Stimulated activated CD4-positive, alpha-beta T cell treated with anti-CD3 and anti-CD28 coated beads, Interleukin-1b, Interleukin-23, amount 100 ng/mL, for 24 hours (primary cell): ENCODE results near the gene TBC1D4.
A peak's percentile ranks its signal among the peaks of the same experiment; 100 is the strongest.

ENCODE experiments used
- DNase-seq, 4 experiments: peaks; one replicate each; pipeline ENCODE4 v3.0.0-alpha.2; 2020; ENCODE audit warnings: low read depth in 4 of 4, low spot score in 1 of 4

The TBC1D4 gene

DNA sequence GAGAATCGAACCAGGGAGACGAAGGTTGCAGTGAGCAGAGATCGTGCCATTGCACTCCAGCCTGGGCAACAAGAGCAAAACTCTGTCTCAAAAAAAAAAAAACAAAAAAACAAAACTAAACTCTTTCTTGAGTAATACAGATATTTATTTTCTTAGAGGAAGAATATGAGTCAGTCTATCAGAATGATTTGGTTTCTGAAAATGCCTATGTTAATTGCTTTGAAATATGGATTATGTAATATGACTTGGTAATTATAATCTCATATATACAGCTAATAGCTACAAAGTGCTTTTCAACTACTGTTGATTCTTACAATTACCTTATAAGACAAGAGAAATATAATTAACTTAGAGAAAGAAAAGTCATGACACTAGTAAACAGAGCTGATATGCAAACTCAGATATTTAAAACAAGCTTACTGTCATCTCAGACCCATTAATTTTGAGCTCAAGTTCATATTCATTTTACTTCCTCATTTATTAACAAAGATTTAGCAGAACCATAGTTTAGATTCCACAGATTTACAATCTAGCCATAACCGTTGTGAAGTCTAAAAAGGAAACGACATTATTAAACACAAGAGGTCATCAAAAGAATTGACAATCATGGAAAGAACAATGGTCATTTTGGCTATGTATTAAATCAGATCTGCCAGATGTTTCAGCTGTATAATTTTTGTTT lies 88.0 kb downstream of the TBC1D4 start:
- no peak for DNase-seq

DNA sequence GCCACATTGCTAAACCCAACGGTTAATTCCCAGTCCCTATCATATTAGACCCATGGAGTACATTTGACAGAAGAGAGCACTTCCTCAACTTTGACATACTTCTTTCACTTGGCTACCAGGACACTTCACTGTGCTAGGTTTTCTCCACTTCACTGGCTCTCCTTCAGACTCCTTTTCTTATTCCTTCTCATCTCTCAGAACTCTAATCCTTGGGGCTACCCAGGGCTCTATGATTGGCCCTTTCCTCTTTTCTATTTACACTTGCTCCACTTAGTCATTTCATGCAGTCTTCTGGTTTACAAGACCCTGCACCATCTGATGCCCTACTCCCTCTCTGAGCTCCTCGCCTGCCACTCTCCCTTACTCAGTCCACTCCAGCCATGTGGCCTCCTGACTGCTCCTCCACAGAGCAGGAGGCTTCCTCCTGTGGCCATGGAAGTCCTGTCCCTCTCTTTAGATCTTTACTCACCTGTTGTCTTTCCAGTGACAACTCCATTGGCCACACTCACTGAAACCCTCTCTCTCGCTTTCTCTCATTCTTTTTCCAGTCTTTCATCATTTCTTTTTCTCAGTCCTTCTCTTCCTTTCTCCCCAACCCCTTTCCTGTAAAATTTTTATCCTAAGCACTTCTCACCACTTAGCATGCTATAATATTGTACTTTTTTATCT lies 90.4 kb downstream of the TBC1D4 start:
- DNase-seq: no peak

DNA sequence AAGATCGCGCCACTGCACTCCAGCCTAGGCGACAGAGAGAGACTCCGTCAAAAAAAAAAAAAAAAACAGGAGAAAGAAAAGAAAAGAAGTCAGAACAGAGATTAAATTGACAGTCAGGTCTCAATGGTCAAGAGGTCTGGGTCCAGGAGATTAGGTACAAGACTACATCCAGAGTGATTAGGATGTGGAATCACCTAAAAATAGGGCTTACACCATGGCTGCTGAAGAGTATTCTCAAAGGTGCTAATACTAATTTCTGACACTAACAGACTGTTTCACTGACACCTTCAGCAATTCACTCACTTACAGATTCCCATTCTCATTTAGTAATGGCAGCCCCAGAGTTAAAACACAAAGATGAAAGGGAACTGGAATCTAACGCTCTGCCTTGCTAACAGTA lies 91.7 kb downstream of the TBC1D4 start:
- no peak for DNase-seq

DNA sequence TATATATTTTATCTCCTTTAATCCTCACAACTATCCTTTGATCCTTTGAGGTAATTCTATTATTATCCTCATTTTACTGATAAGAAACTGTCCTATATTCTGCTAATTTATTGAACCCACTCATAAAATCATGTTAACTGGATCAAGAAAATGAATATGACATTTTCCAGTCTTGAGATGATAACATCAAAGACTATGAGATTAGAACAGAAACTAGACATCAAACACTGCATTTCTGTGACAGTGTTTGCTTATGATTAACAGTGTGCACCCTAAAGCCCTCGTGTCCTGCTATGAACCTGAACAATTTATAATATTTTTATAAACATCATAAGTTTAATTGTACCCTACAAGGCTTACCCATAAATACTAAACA lies 96.3 kb downstream of the TBC1D4 start:
- DNase-seq: no peak

DNA sequence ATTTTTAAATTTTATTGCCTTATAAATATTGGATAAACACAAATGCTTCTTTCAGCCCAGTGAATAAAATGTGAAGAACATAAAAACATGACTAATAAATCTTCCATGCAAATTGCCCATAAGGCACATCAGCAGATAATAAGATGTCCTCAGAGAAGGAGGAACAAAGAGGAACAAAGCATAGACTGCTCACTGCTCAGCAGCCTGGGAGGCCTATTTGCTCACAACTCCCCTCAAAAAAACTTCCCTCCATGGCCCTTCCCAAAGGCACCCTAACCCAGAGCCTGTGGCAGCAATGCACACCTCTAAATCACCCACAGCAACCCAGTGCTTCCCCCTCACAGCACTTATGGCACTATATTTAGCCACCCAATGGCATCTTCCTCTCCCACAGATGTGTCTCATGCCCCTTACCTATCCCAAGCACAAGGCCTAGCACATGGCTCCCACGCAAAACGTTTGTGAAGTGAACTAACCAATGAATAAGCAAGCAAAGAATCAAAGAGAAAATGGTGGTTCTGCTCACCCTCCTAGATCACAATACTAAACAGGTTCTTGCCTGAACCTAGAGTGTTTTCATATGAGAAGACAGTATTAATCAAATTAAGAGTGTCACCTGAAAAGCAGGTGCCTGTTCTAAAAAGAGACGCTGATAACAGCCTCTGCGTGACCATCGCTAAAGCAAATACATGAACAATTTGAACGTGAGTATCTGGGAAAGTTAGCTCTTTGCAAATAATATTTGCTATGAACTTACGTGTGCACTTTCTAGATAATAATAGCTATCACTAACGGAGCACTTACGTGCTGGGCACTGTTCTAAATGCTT lies 96.9 kb downstream of the TBC1D4 start:
- DNase-seq: no peak

DNA sequence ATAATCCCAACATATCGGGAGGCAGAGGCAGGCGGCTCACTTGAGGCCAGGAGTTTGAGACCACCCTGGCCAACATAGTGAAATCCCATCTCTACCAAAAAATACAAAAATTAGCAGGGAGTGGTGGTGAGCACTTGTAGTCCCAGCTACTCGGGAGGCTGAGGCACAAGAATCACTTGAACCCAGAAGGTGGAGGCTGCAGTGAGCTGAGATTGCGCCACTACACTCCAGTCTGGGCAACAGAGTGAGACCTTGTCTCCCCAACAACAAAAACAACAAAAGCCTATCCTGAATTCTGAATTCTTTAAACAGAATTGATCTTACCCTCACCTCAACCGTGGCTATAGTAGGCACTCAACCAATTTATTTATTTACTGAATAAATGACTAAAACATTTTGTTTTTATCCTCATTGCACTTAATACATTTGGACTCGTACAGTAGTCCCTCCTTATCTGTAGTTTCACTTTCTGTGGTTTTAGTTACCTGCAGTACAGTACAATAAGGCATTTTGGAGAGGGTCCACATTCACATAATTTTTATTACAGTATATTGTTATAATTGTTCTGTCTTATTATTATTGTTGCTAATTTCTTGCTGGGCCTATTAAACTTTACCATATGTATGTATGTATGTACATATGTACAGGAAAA lies 98.8 kb downstream of the TBC1D4 start:
- DNase-seq: no peak

DNA sequence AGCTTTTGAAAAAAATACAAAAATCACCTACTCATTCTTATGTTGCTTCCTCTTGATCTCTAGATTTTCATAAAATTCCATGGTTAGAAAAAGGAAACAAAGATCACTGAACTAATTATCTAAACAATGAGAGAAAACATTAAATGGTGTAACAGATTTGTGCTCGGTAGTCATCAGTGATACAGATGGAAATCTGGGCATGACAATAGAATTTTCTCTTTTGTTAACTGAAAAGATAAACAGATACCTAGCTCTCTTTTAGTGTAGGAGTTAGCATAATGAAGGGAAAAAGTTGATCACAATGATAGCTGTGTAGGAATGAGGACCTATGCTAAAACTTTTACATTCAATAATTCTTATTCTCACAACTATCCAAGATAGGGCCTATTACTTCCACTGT lies 103.7 kb downstream of the TBC1D4 start:
- DNase-seq: no peak

DNA sequence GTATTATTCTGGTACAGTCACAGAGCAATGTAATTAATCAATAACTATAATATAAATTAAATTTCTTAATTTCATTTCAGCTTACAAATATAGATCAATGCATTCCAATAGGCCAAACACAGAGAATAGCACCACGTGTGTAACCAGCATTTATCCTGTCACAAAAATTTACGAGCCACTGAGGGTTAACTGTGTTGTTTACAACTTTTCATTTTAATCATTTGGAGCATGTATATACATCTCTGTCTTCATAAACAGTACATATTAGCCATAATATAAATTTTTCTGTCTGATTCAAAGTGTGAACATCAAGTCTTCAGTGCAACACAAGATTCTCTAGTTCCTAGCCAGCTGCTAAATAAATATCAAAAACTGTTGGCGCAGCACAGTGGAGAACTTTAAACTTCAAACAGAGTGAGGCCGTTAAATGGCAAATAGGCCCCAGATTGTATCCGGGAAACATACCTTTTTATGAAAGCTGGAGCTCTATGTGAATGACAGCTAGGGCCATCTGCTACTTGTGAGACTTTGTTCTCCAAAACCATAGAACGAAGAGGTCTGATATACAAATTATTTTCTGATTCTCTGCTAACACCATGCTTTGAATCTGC lies 105.1 kb downstream of the TBC1D4 start:
- no peak for DNase-seq

DNA sequence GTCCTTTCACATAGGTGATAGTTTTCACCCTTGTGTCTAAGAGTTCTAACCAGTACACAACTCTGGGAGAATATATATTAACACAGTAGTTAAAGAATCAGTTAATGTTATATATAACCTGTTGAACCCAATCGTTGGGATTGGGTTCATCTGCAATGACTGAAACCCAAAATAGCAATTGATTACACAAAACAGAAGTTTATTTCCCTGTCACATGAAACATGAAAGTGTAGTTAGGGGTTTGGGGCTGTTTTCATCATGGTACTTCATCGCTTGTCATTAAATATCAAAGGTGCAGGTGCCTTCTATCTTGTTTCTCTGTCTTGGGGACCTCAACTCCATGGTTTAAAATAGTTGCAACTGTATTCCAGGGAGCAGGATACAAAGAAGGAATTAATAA lies 106.6 kb downstream of the TBC1D4 start:
- no peak for DNase-seq

DNA sequence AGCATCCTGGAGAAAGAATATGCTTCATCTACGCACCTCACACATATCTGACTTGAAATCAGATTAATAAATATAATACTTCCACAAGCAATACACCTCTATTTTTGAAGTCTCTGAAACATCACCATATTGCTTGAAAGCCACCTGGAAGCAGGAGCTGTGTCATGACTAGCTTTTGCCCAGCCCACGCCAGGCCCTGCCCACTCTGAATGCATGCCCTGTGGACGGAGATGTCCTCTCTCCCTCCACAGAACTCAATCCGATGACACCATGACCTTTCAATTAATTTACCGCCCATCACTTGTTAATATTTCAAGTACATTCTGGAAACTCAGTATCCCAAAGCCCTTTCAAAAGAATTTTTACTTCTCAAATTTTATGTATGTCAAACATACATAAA lies 108.0 kb downstream of the TBC1D4 start:
- DNase-seq: no peak

DNA sequence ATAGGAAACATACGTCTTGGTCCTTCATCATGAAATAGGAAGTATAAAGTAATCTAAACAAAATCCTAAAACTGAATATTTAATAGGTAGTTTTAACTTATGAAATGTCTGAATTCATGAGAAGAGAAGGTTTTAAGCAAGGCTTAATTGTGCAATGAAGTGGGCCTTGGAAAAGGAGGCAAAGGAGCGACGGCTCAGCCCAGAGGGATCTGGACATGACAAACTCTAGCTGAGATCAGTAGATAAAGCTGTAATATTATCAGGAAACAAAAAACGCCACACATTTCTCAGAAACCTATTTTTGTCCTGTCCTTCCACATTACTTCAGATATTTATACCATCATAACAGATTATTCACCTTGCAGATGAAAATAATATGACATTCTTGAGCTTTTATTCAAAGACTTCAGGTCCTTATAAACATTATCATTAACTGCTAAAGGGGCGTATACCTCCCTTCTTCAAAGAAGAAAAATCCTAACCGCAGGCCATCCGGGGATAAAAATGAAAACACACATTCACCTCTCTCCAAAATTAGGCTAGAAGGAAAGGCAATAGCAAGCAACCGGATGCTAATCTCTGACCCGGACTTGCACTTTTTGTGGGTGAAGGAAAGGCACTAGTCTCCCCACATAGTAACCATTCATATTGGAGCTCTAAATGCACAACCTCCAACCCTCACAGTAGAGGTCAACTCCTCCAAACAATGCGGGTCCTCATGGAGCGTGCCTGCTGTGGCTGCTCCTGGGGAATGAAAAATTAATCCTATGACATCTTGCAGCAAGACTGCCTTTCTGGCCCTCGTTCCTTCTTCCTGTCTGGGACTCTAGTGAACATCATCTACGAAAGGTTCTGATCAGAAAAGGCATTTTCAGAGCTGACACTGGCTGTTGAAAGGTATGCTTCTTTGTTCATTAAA lies 108.8 kb downstream of the TBC1D4 start:
- no peak for DNase-seq

DNA sequence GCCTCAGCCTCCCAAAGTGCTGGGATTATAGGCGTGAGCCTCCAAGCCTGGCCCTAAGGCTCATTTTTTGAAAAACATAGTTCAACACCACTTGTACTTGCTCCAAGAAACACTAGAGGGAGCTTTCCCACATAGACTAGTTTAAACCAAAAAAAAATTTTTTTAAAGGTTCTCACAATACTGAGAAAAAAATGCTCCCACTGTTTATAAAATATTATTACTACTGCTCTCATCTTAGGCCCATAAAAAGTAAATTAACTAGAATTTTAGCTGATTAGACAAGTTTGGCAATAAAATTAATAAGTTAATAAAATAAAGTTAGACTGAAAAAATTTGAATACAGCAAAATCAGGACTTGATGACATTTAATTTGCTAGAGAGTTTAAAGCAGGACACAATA lies 109.5 kb downstream of the TBC1D4 start:
- no peak for DNase-seq

DNA sequence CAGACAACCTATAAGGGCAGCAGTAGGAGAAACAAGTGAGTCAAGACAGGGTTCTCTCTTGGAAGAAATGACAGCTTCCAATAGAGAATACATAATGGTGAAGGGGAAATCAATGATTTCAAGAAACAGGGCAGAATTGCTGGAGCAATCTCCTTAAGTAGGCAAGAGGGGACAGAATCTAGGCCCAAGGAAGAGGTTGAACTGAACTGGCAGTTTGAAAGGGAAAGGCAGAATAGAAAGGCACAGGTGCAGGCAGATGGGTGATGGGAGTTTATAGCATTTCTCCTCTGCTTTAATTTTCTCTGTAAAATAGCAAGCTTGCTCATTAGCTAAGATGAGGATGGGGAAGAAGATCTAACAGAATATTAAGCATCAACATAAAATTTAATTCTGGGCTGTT lies 110.8 kb downstream of the TBC1D4 start:
- DNase-seq: no peak

DNA sequence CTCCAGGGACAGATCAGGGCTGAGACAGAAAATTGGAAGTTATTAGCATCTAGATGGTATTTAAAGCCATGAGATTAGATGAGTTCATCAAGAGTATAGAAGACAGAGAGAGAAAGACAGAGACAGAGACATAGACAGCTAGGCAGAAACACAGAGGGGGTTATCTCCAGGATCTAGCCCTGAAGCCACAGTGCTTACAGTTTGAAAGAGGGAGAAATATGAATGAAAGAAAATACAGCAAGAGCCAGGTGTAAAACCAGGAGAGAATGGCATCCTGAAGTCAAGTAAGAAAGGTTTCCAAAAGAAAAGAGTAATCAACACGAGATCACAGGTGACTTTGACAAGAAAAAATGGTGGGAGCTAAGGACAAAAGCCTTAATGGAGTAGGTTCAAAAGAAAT lies 111.2 kb downstream of the TBC1D4 start:
- DNase-seq: no peak

DNA sequence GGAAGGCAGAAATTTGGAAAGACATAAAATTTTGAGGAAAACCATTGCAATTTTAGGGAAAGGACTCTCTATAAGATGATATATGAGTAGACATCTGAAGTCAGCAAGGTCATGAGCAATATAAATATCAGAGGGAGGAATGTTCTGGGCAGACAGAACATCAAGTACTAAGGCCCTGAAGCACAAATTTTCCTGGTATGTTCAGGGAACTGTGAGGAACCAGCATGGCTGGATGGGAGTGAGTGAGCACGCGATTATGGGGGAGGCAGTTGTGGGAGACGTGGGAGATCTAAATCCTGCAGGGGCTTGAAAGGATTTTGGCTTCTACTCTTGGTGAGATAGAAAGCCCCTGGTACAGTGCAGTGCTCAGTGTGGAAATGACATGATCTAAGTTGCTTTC lies 112.0 kb downstream of the TBC1D4 start:
- DNase-seq: no peak

DNA sequence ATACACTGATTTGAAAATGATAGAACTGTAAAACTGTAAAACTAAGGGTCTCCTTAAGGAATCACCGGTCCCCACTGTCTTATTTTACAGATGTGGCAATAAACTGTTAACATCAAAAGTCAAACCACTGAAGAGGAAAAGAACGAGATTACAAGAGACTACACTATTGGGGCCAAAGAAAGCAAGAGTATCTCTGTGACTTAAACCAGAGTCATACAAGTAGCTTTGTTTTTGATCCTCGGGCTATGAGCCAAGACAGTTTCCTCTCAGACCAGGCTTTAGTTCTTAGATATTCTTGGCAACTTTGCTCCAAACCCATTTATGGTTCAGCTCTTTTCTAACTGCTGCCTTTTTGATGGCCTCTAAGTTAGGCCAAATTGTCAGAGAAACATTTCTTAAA lies 113.8 kb downstream of the TBC1D4 start:
- no peak for DNase-seq

DNA sequence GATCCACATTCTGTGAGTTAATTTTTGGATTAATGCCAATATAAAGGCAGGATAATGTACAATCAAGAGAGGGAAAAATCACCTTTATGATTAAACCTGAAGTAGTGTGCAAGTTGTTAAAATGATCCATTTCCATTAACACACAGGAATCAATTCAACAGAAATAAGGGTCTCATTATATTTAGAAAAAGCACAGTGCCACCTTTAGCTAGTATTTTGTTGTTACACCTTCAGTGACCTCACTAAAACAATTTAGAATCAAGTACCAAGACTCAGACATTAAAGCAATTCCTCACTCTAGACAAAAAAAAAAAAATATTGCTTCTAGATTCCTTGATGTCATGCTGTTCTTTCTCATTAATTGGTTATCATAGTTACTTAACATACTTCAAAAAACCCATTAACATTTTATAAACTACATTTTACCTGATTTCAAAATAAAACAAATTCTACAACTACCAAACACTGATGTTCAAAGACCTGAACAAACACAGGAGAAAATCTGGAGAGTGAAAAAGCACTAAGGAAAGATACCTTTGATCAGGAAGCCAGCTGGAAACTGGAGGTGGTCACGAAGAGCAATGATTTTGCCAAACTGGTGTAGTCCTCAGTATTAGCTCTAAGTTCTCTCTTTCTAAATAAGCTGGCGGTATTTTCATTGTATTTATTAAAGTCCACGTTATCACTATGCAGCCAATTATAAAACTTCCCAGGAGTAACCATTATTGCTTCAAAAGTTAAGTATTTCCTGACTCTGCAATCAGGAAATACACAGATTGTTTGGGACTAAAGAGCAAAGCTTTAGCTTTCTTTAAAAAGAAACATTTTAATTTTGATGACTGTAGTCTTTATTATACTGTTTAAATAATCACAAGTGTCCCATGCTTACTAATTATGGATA lies 115.3 kb downstream of the TBC1D4 start:
- DNase-seq: no peak

DNA sequence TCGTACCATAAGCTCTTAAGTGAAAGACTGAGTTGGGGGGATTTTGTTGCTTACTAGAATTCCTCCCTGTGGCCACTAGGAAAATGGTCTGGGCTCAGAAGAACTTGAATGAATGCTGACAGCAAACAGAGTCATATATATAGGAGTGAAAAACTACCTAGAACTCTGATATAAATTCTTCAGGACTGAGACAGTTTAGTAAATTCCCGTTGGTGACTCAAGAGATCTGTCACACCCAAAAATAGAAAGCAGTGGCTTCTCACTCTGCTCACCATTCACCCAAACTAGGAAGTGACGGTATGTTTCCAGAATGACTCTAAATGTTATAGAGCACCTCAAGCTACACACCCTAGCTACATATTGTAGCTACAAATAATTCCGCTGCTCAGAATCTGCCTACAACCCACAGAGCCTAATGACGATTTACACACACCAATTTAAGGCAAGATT lies 116.2 kb downstream of the TBC1D4 start:
- DNase-seq: peak in 1 of 4 experiments; percentile 2

DNA sequence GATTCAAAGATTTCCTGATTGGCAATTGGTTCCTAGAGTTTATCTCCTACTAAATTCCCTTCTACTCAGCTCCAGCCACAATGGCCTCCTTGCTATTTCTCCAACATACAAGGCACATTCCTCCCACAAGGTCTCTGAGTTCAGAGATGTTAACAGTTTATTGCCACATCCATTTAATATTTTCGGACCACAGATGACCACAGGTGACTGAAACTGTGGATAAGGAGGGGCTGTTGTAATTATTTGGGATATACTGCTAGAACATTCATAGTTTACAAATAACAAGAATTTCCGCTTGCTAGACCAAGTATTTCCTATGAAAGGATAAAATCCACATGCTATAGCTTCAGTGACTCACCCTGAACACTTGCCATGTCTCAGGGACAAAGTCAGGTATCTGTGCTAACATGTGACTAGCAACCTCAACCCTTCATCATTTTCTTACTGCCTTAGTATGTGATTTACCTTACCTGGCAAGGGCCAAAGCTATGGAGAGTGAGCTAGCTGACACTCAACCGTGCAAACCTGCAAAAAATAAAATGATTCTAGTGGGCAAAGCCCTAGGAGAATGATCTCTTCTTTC lies 117.7 kb downstream of the TBC1D4 start:
- DNase-seq: no peak
